Fibroblast of pulmonary artery (primary cell): Measurements from ENCODE around the gene JSRP1.

Source experiments
- DNase-seq: peaks from one replicate; pipeline ENCODE4 v3.0.0-alpha.2; 2010; ENCODE audit warnings: low read depth
- H3K4me3 ChIP-seq: replicated peaks from 2 replicates; pipeline ENCODE4 v1.5.1; 2011; ENCODE audit warnings: low read depth, mild to moderate bottlenecking, control low read depth, low read length, moderate library complexity
- TF ChIP-seq, protein P1 (sequence below): IDR thresholded peaks from 2 replicates; pipeline ENCODE4 v1.5.1; 2011; ENCODE audit warnings: mild to moderate bottlenecking, control low read depth, low read length, inconsistent platforms; ENCODE audit errors: missing control alignments

Gene JSRP1

DNA sequence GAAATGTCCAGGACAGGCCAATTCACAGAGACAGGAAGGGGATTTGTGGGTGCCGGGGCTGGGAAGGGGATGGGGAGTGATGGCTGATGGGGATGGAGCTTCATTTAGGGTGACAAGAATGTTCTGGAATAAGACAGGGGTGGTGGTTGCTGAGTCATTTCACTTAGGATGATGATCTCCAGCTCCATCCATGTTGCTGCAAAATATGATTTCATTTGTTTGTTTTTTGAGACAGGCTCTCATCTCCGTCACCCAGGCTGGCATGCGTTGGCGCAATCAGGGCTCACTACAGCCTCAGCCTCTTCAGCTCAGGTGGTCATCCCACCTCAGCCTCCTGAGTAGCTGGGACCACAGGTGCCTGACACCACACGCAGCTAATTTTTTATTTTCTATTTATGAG lies 3.1 kb upstream of the JSRP1 start:
- no peak for DNase-seq

DNA sequence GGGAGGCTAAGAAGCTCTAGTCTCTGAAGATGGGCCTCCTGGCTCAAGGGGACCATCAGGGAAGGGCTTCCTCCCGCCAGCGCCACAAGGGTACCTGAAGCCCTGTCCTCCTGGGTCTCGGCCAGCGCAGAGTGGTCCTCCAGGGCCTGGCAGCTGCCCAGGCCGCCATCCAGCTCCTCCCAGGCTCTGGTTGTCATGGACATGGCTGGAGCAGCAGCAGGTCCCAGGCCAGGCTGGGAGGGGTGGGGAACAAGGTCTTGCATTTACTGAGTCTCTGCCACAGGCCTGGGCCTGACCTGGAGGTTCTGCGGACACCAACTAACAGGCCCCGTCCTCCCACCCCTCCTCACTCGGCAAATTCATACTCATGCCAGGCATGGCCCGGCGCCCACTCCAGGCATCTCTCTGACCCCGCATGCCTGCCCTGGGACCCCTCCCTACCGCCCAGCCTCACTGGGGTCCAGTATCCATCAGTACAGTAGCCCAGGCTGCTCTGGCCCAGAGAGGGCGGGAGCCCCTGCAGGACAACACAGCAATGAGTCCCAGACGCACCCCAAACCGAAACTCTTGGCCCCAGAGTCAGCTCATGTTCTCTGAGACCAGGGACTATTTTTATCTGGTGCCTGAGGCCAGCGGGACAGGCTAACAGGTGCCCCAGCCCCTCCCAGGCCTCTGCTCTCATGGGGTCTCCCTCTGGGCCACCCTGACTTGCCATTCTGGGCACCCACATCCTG lies 938 bp downstream of the JSRP1 start:
- no peak for DNase-seq
- no peak overlapping the region for H3K4me3 ChIP-seq
- TF ChIP-seq, protein P1, sequence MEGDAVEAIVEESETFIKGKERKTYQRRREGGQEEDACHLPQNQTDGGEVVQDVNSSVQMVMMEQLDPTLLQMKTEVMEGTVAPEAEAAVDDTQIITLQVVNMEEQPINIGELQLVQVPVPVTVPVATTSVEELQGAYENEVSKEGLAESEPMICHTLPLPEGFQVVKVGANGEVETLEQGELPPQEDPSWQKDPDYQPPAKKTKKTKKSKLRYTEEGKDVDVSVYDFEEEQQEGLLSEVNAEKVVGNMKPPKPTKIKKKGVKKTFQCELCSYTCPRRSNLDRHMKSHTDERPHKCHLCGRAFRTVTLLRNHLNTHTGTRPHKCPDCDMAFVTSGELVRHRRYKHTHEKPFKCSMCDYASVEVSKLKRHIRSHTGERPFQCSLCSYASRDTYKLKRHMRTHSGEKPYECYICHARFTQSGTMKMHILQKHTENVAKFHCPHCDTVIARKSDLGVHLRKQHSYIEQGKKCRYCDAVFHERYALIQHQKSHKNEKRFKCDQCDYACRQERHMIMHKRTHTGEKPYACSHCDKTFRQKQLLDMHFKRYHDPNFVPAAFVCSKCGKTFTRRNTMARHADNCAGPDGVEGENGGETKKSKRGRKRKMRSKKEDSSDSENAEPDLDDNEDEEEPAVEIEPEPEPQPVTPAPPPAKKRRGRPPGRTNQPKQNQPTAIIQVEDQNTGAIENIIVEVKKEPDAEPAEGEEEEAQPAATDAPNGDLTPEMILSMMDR: no peak

More for the DNA sequence above, 3.1 kb upstream of the JSRP1 start:
- TF ChIP-seq, protein P1: no peak
- no peak overlapping the region for H3K4me3 ChIP-seq

DNA sequence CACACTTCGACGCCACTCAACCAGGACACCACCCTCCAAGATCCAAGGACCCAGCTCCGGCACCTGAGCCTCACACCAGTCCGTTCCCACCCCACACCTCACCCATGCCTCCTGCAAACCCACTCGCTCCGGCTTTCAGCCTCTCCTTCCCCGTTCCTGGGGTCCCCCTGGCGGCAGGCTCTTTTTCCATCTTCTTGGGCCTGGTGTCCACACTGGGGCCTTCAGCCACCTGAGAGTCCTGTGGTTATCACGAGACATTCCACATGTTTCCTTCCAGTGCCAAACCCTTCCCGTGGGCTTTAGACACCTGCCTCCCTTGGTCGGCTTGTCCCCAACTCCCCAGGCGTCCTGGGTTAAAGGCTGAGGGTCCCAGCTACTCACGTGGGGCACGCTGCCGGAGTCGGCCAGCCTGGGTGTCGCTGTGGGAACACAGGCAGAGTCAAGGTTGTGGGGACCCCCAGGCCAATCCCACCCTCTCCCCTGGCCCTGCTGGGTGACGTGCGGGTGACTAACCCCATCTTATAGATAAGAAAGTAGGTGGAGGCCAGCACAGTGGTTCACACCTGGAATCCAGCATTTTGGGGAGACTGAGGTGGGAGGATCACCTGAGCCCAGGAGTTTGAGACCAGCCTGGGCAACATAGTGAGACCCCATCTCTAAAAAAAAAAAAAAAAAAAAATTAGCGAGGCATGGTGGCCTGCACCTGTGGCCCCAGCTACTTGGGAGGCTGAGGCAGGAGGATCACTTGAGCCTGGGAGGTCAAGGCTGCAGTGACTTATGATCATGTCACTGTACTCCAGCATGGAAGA lies 1.9 kb downstream of the JSRP1 start:
- TF ChIP-seq, protein P1: peak; percentile 64
- peak; percentile 49 for DNase-seq
- no peak overlapping the region for H3K4me3 ChIP-seq

DNA sequence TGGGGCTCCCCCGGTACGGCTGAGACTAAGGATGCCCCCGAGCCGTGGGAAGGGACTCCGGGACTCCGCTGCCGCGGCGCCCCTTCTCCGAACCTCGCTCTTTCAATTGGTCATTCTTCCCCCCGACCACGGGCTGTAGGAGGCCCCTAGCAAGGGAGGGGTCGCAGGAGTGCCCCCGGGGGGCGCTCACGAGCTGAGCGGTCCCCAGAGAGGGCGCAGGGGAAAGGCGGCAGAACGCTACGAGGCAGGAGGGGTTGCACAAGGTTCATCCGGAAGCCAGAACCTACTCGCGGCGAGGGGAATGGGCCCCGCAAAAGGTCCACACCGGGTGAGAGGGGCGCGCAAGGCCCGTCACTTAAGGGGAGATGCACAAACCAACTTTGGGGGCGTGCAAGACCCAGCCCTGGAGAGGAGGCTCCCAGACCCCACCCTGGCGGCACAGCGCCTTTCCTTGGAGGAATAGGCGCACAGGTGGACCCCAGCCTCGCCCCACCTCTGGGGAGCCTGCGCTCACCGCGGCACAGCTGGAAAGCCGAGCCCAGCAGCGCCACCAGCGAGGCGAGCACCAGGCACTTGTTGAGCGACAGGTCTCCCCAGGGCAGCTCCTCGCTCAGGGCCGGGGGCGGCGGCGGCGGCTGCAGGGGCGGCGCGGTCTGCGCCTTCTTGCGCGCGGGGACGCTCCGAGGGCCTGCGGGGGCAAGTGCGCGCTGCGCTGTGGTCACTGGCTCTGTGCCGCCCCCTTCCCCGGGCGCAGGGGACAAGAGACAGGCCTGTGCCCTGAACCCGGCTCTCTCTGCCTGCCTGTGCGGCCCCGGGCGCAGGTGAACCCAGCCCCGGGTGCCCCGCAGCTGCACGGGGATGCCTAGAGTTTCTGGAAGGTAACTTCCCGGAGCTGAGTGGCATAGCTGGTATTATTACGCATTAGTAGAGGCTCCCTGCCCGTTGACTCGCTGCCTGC lies 2.8 kb downstream of the JSRP1 start:
- no peak for DNase-seq
- no peak overlapping the region for H3K4me3 ChIP-seq
- TF ChIP-seq, protein P1: peak; percentile 8

DNA sequence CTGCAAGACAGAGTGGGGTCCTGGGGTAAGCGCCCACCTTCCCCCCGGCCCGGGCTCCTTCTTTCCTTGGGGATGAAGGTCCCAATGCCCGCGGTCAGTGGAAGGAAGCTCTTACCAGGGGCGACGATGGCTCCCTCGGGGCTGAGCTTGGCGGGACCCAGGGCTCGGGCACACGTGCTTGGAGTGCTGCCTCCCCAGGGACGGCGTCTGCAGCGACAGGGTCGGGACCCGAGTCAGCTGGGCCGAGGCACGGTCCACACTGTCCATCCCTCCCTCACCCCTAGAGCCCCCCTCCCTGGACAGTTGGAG lies 3.5 kb downstream of the JSRP1 start:
- H3K4me3 ChIP-seq: no peak overlapping the region
- TF ChIP-seq, protein P1: no peak
- DNase-seq: no peak

DNA sequence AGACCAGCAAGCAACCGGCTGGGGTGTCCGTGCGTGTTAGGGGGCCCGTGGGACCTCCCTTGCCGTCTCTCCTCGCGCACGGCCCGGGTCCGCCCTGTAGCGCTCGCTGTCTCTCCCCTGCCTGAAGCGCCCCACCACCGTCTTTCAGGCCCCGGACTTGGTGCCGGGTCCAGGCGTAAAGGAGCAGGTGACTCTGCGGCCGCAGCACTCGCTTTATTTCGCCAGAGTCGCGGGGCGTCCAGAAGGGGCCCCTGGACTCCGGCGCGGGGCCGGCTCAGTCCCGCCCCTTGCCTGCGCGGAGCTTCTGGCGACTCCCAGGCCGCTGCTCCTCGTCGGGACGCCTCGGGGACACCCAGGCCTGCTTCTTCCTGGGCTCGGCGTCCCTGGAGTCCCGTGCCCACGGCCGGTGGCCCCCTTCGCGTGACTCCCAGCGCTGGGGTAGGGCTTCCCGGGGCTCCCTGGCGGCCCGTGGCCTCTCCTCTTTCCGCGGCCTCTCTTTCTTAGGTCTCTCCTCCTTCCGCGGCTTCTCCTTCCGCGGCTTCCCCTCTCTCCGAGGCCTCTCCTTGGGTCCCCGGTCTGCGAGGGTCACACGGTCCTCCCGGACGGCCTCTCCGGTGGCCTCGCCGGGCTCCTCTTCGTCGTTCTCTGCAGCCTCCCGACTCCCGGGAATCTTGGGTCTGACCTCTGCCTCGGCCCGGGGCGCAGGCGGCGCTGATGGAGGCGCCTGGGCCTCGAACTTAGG lies 4.0 kb downstream of the JSRP1 start:
- no peak overlapping the region for H3K4me3 ChIP-seq
- TF ChIP-seq, protein P1: no peak

More for the DNA sequence above, 4.0 kb downstream of the JSRP1 start:
- DNase-seq: no peak
